GM21515 (cell line): ENCODE data around the gene MAL.
A peak's percentile ranks its signal among the peaks of the same experiment; 100 is the strongest.

Experiments
- ATAC-seq: cut with Tn5 transposase; IDR thresholded peaks from one replicate; pipeline ENCODE4 v1.9.1; 2021; ENCODE audit not compliant: unreplicated experiment

MAL gene

GRCh38 chr2:95060446-95061118 is 35.1 kb downstream of the MAL start:
- no peak for ATAC-seq

- ATAC-seq, result no peak
Measured at GRCh38 chr2:95061119-95061512, 35.6 kb downstream of the MAL start.

GRCh38 chr2:95061601-95062183 is 36.2 kb downstream of the MAL start:
- no peak for ATAC-seq

- ATAC-seq, result no peak
Measured at GRCh38 chr2:95062242-95063085, 37.0 kb downstream of the MAL start.

GRCh38 chr2:95063086-95063958 is 37.8 kb downstream of the MAL start:
- ATAC-seq, result peak; percentile 80

GRCh38 chr2:95068256-95068655 is 42.7 kb downstream of the MAL start:
- no peak for ATAC-seq

GRCh38 chr2:95069465-95069864 is 44.0 kb downstream of the MAL start:
- no peak for ATAC-seq

GRCh38 chr2:95071856-95072255 is 46.3 kb downstream of the MAL start:
- ATAC-seq, result no peak

GRCh38 chr2:95072424-95072823 is 46.9 kb downstream of the MAL start:
- ATAC-seq, result no peak

GRCh38 chr2:95073856-95074662 is 48.6 kb downstream of the MAL start:
- ATAC-seq, result no peak

GRCh38 chr2:95074663-95075439 is 49.3 kb downstream of the MAL start:
- no peak for ATAC-seq

GRCh38 chr2:95075440-95076132 is 50.1 kb downstream of the MAL start:
- no peak for ATAC-seq

- ATAC-seq, result peak; percentile 79
Measured at GRCh38 chr2:95076705-95077529, 51.4 kb downstream of the MAL start.

GRCh38 chr2:95077530-95077825 is 52.0 kb downstream of the MAL start:
- ATAC-seq, result no peak

- ATAC-seq, result no peak
Measured at GRCh38 chr2:95077861-95078603, 52.5 kb downstream of the MAL start.

- no peak for ATAC-seq
Measured at GRCh38 chr2:95079199-95079683, 53.7 kb downstream of the MAL start.

GRCh38 chr2:95082477-95082876 is 57.0 kb downstream of the MAL start:
- ATAC-seq, result no peak
